ENCODE measurements around the gene PBX1.

DNA sequence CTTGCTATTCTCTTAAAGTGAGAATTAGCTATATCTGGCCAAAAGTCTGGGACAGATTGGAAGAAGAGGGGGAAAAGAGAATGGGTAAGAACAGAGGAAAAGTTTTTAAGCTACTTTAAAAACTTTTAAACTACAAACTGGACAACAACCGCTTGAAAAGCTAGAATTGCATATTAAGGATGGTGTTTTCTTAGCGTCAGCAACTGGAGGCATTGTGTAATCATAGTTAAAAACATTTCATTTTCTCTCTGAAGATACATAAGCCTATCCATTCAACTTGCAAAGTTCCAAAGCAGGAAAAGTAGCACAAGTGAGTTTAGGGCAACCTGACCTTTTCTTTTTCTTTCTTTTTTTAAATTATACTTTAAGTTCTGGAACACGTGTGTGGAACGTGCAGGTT lies 10.9 kb downstream of the PBX1 start:
- TF ChIP-seq, protein P1, sequence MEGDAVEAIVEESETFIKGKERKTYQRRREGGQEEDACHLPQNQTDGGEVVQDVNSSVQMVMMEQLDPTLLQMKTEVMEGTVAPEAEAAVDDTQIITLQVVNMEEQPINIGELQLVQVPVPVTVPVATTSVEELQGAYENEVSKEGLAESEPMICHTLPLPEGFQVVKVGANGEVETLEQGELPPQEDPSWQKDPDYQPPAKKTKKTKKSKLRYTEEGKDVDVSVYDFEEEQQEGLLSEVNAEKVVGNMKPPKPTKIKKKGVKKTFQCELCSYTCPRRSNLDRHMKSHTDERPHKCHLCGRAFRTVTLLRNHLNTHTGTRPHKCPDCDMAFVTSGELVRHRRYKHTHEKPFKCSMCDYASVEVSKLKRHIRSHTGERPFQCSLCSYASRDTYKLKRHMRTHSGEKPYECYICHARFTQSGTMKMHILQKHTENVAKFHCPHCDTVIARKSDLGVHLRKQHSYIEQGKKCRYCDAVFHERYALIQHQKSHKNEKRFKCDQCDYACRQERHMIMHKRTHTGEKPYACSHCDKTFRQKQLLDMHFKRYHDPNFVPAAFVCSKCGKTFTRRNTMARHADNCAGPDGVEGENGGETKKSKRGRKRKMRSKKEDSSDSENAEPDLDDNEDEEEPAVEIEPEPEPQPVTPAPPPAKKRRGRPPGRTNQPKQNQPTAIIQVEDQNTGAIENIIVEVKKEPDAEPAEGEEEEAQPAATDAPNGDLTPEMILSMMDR (IDR thresholded peaks at IDR 0.05; ENCODE audit: low read depth, low read length): no peak
- no peak for TF ChIP-seq EZH2phosphoT487 (IDR thresholded peaks at IDR 0.05; ENCODE audit: low read depth)

Measured in OCI-LY3 (cell line).